GM21360 (cell line): ENCODE measurements around the gene FGF12.
"Not testable (repeated sequence)": the region's sequence is repeated elsewhere in the genome, so short reads cannot be mapped to it uniquely, and the experiment has no call there.

Source experiments
- ATAC-seq: cut with Tn5 transposase; IDR thresholded peaks from one replicate; pipeline ENCODE4 v1.9.1; 2021; ENCODE audit warnings: mild to moderate bottlenecking, moderate library complexity; ENCODE audit not compliant: unreplicated experiment

Gene FGF12

GRCh38 chr3:192607798-192608197, 119.5 kb downstream of the FGF12 start:
- no peak for ATAC-seq

- ATAC-seq: no peak
Measured at GRCh38 chr3:192597913-192598312, 129.4 kb downstream of the FGF12 start.

GRCh38 chr3:192597506-192597905, 129.8 kb downstream of the FGF12 start:
- ATAC-seq: no peak

DNA sequence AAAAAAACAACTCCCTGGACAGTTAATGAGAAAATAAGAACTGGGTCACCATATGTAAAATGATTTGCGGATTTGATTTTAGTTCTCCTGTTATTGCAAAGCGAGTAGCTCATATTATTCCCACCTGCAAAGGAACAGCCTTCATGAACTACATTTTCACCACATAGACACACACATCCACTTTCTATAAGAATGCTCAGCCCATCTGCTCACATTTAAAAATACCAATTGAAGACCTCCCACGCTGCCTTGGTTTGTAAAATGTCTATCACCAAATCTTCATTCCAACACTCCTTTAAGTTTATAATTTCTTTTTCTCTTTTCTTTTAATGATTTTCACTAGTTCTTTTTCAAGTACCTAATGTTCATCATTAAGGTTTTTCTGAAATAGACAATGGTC, 148.6 kb downstream of the FGF12 start:
- ATAC-seq: no peak

DNA sequence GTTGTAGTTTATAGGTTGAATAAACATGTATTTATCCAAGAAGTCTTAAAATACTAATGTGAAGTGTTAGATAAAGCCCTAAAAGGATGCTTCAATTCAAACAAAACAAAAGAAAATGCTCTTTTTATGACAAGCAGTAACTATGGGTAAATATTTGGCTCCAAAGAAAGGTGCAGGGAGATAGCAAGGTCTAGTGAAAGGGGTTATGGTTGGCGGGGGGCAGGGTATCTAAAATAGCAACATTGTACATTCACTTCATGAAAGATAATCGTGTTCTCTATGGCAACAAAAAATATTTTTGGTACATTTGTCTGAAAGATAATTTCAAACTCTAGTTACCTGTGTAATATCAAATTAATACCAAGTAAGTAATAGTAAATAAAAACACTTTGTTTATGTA, 149.5 kb downstream of the FGF12 start:
- ATAC-seq: no peak

DNA sequence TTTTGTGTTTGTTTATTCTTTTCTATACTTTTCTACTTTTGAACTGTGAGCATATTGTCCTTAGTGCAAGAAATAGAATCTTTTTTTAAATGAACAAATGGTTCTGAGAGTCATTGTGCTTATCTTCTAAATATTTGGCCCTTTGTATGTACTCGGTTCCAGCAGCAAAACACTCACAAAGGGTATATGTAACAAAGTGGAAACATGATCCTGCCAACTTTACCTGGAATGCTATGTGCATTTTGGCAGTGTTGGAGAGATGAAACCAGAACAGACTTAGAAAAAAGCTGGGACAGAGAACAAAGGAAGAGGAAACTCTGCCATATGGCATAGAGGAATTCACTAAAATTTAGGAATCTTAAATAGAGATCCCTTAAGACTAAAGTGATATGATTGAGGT, 150.1 kb downstream of the FGF12 start:
- no peak for ATAC-seq

- not testable (repeated sequence) for ATAC-seq
Measured at GRCh38 chr3:192576704-192577103, 150.6 kb downstream of the FGF12 start.

DNA sequence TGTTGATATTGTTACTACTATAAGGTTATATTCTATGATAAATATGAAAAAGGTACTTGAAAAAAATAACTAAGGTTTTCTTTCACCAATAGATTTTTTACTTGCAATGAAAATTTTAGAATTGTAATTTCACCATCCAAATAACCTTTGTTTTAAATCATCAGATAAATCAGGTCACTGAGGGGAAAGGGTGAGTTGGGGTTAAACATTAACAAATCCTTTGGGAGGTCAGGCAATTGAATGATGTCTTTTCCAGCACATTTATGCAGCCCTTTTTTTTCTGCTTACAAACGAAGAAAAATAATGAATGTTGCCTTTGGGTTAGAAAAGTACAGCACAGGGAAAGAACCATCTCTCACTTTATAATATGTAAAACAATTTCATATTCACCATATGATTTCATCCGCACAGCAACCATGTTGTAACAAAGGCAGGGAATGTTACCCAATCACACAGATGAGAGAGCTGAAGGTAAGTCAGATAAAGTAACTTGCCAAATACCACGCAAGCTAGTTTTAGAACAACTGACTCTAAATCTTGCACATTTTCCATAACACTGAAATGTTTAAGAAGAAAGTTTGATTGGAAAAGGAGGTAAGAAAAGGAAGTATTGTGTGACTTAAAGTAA, 151.3 kb downstream of the FGF12 start:
- ATAC-seq: no peak

DNA sequence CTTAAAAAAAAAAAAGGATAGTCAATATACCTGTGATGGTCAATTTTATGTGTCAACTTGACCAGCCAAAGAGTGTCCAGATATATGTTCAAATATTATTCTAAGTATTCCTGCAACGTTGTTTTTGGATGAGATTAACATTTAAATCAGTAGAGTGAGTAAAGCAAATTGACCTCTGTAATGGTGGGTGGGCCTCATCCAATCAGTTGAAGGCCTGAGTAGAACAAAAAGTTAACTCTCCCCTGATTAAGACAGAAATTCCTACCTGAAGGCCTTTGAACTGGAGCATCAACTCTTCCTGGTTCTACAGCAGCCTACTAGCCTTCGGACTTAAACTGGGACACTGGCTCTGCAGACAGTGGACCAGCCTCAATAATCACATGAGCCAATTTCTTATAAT, 154.1 kb downstream of the FGF12 start:
- ATAC-seq: no peak

GRCh38 chr3:192570821-192571791, 156.2 kb downstream of the FGF12 start:
- ATAC-seq: no peak

GRCh38 chr3:192570315-192570714, 157.0 kb downstream of the FGF12 start:
- no peak for ATAC-seq

DNA sequence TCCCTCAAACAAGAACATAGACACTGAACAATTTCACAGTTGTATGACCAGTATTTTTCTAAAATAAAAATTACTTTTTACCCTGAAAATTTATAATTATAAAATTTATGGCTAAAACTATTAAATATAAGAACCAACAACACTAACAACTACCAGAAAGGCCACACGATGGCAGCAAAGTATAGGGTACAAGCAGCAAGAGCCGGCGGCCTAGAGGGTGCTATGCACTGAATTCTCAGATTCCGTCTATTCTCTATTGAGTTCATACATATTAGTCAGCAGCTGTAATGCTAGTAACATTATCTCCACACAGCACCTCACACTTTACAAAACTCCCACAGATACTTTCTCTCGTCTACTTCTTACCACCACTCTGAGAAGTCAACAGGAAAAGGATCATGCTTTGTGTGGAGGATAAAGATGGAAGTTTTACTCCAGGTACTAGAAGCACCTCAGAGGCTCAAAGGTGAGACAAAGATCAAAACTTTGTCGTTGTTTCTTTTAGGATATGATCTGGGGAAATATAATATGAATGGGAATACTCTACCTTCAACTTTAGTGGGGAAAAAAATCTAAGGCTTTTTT, 160.5 kb downstream of the FGF12 start:
- ATAC-seq: peak; percentile 83

- ATAC-seq: no peak
Measured at GRCh38 chr3:192564611-192565010, 162.7 kb downstream of the FGF12 start.

DNA sequence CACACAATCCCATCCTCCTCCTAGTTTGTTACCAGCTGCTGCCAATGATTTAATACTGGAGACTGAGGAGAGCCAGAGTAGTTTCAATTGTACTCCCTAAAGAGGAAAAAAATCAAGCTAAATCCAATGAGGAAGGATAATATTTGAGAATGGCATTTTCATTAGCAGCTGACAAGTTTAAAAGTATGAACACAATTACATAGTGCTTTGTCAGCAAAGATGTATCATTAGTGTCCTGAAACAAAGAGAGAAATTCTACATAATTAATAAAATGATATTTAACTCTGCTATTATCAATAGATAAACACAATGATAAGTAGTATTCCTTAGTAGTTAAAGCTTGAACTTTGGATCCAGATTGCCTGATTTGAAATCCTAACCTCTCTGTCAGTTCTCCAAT, 163.9 kb downstream of the FGF12 start:
- no peak for ATAC-seq

- no peak for ATAC-seq
Measured at GRCh38 chr3:192553707-192554106, 173.6 kb downstream of the FGF12 start.

- ATAC-seq: no peak
Measured at GRCh38 chr3:192550356-192550755, 177.0 kb downstream of the FGF12 start.

GRCh38 chr3:192545333-192545732, 182.0 kb downstream of the FGF12 start:
- no peak for ATAC-seq

- ATAC-seq: no peak
Measured at GRCh38 chr3:192543163-192543562, 184.2 kb downstream of the FGF12 start.

GRCh38 chr3:192516820-192517219, 210.5 kb downstream of the FGF12 start:
- no peak for ATAC-seq

DNA sequence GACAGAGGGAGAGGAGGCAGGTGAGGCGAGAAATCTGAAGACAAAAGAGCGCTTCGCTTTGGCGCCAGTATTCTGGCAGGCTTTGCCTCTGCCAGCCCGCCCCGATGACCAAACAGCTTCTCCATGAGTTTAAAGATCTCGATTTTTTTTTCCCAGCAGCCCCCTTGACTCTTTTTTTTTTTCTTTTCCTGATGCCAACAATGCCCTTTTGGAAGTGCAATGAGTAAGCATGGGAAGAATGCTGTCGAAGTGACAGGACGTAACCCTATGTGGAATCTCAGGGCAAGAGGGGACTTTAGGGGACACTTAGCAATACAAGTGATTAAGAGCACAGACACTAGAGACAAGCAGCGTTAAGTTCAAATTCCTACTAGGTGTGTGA, 211.7 kb downstream of the FGF12 start:
- ATAC-seq: no peak

GRCh38 chr3:192514754-192515663, 212.3 kb downstream of the FGF12 start:
- ATAC-seq: no peak
